Activated CD4-positive, alpha-beta T cell treated with anti-CD3 and anti-CD28 coated beads, Interleukin-2, amount 10 ng/mL, durations not matched to agents 24 days and 14 days (primary cell): Measurements from ENCODE around the gene METTL23. TPM values are rescaled to one million over a fixed set of nuclear protein-coding genes. Genes with fewer than 3 reads are reported as not detected.
"Not testable (repeated sequence)": the region's sequence is repeated elsewhere in the genome, so short reads cannot be mapped to it uniquely, and the experiment has no call there.

Source experiments
- DNase-seq: peaks from one replicate; pipeline ENCODE4 v3.0.0; 2022
- H3K27ac Mint-ChIP-seq: one replicate; pipeline ENCODE4 v1.8.0; 2022; ENCODE audit warnings: mild to moderate bottlenecking, mixed read lengths
- H3K27me3 Mint-ChIP-seq: one replicate; pipeline ENCODE4 v1.8.0; 2022; ENCODE audit warnings: mixed read lengths
- H3K36me3 Mint-ChIP-seq: one replicate; pipeline ENCODE4 v1.8.0; 2022; ENCODE audit warnings: low read depth, mild to moderate bottlenecking, mixed read lengths
- H3K4me1 Mint-ChIP-seq: one replicate; pipeline ENCODE4 v1.8.0; 2021; ENCODE audit warnings: mixed read lengths
- H3K4me3 Mint-ChIP-seq: one replicate; pipeline ENCODE4 v1.8.0; 2022; ENCODE audit warnings: mild to moderate bottlenecking, moderate library complexity, mixed read lengths
- H3K9me3 Mint-ChIP-seq: one replicate; pipeline ENCODE4 v1.8.0; 2021; ENCODE audit warnings: mixed read lengths
- intact Hi-C: fragments of 100-400 bp; cut with micrococcal nuclease; formaldehyde crosslinking; loops from one replicate; pipeline ENCODE4 v1.15.1; 2023
- total RNA-seq: library from RNA; stranded (reverse); gene quantifications from 2 replicates; pipeline ENCODE4 v1.2.3, GENCODE V29; 2022

METTL23 gene
- total RNA-seq, 1 donor from 2014 or later: 35.5 TPM

DNA sequence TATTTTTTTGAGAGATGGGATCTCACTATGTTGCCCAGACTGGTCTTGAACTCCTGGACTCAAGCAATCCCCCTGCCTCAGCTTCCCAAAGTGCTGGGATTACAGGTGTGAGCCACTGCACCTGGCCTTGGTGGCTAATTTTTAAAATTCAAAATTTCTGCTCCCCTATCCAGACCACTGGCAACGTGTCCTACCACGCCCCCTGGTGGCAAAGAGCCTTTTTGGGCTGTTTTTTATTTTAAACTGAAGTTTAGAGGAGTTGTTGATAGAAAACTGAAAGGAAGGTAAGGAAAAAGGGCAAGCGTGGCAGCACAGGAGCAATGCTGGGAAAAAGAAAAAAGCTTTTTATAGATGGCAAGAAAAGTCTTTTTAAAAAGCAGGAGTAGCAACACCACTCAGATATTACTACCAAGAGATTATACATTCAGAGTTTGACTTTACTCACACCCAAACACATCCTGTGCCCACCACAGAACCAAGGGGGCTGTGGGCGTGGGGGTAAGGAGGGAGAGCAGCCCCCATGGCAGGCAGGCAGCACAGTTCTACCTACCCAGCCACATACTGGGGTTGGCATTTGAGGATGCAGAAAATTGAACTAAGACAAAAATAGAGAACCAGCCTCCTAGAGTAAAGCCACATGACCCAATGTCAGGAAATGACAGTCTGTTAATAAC, 11.7 kb upstream of the METTL23 start:
- Mint-ChIP-seq H3K27me3 (no peaks in the 10 kb centered on the region), H3K4me1 (peaks cover 30% of the 10 kb centered on the region), H3K9me3 (no peaks in the 10 kb centered on the region), H3K36me3 (peaks cover 55% of the 10 kb centered on the region), H3K4me3 (peak overlapping the region; percentile 7), H3K27ac (peak overlapping the region; percentile 66)
- DNase-seq: peak; percentile 94
- intact Hi-C loops: no loop called here

DNA sequence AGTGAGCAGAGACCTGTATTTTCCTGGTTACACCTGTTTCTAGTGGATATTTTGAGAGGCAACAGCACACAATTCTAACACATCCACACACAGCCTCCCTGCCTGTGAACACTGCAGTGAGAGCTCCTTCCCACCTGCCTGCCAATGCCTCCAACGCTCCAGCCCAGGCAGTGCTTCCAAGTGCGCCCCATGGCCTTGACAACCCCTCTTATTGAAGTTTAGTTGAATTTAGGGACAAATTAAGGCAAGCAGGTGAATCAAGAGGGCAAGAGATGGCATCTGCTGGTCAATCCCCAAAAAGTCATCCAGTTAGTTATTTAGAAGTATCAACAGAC, 11.2 kb upstream of the METTL23 start:
- Mint-ChIP-seq H3K4me3 (no peak overlapping the region), H3K36me3 (peaks cover 59% of the 10 kb centered on the region), H3K27me3 (no peaks in the 10 kb centered on the region), H3K9me3 (no peaks in the 10 kb centered on the region), H3K27ac (peak overlapping the region; percentile 79), H3K4me1 (peaks cover 30% of the 10 kb centered on the region)
- intact Hi-C loops: no loop called here
- DNase-seq: no peak

DNA sequence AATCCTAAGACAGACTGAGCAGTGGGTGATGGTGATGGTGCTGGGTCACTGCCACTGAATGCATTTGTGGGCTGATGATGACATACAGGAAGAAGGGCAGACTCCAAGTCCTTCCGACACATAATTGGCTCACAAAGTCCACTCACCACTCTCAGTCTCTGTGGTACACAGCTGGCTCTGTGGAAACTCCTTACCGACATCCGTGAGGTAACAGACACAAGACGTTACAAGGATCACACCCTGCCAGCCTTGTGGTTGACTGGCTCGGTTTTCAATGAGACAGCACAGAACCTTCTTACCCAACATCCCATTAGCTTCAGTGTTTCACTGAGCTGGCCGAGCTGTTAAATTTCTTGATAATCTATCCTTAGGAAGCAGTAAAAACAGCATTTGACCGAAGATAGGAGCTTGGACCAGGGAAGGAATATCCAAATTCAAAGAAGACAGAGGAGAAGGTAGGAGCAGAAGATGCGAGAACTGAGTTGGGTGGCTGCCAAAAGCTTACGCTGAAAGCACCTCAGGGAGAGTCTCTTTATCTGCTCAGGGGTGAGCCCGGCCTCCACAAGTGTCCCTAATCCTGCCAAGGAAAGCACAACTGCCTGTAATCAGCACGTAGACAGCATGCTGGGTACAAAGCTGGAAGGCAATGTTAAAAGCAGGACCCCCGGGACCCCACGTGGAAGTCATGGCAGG, 10.3 kb upstream of the METTL23 start:
- Mint-ChIP-seq H3K4me3 (peak overlapping the region; percentile 33), H3K27ac (peak overlapping the region; percentile 79), H3K36me3 (peaks cover 66% of the 10 kb centered on the region), H3K9me3 (no peaks in the 10 kb centered on the region), H3K4me1 (peaks cover 30% of the 10 kb centered on the region), H3K27me3 (no peaks in the 10 kb centered on the region)
- DNase-seq: peak; percentile 76
- intact Hi-C loops: no loop called here

DNA sequence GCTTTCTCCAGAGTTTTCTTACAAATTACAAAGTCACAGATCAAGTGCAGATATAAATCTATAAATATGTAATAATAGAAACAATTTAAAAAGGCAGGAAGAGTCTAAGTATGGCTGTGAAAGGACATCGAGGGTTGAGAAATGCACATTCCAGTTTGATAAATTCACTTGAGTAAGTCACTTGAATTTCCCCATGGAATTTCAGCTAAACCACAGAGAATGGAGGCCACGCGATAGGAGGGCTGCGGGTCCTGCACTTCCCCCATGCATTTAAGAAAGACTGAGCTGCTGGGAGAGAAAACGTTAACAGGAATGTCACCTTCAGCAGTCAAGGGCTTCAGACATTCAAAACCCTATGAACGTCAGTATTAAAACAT, 9.8 kb upstream of the METTL23 start:
- Mint-ChIP-seq H3K27ac (no peak overlapping the region), H3K9me3 (no peaks in the 10 kb centered on the region), H3K27me3 (no peaks in the 10 kb centered on the region), H3K4me3 (no peak overlapping the region), H3K4me1 (peaks cover 32% of the 10 kb centered on the region), H3K36me3 (peaks cover 72% of the 10 kb centered on the region)
- intact Hi-C loops: no loop called here
- DNase-seq: no peak

DNA sequence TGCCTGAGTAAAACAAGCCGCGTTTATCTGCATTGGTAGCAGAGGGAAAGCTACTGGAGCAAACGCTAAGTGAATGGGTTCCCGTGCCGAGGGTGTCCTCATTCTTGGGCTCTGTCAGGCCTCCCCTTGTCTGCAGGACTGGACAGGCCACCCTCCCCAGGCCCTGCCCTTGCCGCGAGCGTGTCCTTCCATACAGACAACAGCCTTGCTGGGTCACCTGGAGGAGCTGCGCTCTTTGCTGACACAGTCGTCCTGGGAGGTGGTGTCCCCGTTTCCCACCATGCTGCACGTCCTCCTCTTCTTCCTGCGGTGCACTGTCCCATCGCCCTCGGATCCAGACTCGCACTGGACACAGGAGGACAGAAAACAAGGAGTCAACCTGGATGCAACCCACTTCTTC, 8.1 kb upstream of the METTL23 start:
- no peak overlapping the region for H3K4me3 Mint-ChIP-seq
- no peaks in the 10 kb centered on the region for H3K27me3 Mint-ChIP-seq
- intact Hi-C loops: no loop called here
- peaks cover 76% of the 10 kb centered on the region for H3K36me3 Mint-ChIP-seq
- no peak overlapping the region for H3K27ac Mint-ChIP-seq
- H3K9me3 Mint-ChIP-seq: no peaks in the 10 kb centered on the region
- no peak for DNase-seq
- peaks cover 34% of the 10 kb centered on the region for H3K4me1 Mint-ChIP-seq

DNA sequence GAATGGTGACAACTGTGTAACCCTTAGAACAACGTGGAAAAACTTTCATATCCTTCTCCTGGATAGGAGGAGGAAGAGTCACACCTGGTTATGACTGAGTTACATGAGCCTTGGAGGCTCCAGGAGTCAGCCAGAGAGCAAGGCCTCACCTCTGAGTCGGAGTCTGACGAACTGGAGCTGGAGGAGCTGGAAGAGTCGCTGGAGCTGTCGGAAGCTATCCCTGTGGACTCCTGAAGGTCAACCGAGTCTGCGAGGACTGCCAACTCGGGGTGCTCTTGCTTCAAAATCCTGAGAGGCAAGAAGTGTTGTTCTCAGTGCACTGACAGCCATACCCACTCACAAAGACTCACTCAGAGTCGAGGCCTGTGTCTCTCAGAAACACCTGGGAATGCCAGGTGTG, 6.4 kb upstream of the METTL23 start:
- intact Hi-C loops: no loop called here
- H3K4me1 Mint-ChIP-seq: peaks cover 29% of the 10 kb centered on the region

DNA sequence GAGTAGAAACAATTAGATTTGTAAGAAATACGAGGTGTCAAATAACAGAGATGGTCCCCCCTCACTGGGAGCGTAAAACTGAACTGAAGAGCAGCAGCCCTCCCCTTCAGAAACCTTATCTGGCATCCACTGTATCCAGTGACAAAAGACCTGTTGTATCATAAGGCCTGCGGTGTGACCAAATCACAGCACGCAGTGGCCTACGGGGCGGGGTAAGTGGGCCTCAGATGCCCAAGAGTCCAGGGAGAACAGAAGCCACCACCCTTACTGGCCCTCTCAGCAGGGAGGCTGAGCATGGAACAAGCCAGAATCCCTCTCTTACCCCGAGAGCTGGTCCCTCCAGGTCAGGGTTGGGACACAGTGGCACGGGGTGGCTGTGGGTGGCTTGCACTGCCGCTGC, 5.7 kb upstream of the METTL23 start:
- no peaks in the 10 kb centered on the region for H3K27me3 Mint-ChIP-seq
- H3K9me3 Mint-ChIP-seq: no peaks in the 10 kb centered on the region
- peaks cover 76% of the 10 kb centered on the region for H3K36me3 Mint-ChIP-seq
- no peak overlapping the region for H3K27ac Mint-ChIP-seq
- intact Hi-C loops: no loop called here
- H3K4me1 Mint-ChIP-seq: peaks cover 27% of the 10 kb centered on the region
- no peak for DNase-seq
- no peak overlapping the region for H3K4me3 Mint-ChIP-seq

More for the DNA sequence above, 6.4 kb upstream of the METTL23 start:
- H3K27ac Mint-ChIP-seq: no peak overlapping the region
- H3K9me3 Mint-ChIP-seq: no peaks in the 10 kb centered on the region
- peaks cover 77% of the 10 kb centered on the region for H3K36me3 Mint-ChIP-seq
- no peak for DNase-seq
- H3K27me3 Mint-ChIP-seq: no peaks in the 10 kb centered on the region
- no peak overlapping the region for H3K4me3 Mint-ChIP-seq

DNA sequence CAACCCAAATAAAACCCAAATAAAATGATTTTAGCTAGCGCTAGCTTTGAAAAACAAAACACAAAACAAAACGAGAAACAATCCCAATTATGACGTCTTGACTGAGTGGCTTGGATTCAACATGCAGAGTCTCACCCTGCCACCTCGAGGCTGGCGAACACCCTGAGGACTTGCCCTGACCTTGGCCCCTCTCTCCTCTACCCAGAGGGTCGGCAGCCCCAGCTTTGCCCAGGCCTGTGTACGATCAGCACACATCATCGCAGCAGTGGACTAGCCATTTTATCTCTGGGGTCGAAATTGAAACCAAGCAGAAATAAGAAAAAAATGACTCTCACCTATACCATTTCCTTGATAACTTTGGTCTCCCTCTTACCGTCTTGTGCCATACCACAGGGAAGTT, 5.2 kb upstream of the METTL23 start:
- H3K9me3 Mint-ChIP-seq: no peaks in the 10 kb centered on the region
- H3K36me3 Mint-ChIP-seq: peaks cover 74% of the 10 kb centered on the region
- no peaks in the 10 kb centered on the region for H3K27me3 Mint-ChIP-seq
- intact Hi-C loops: no loop called here
- H3K4me3 Mint-ChIP-seq: no peak overlapping the region
- peaks cover 22% of the 10 kb centered on the region for H3K4me1 Mint-ChIP-seq
- no peak overlapping the region for H3K27ac Mint-ChIP-seq
- DNase-seq: no peak

DNA sequence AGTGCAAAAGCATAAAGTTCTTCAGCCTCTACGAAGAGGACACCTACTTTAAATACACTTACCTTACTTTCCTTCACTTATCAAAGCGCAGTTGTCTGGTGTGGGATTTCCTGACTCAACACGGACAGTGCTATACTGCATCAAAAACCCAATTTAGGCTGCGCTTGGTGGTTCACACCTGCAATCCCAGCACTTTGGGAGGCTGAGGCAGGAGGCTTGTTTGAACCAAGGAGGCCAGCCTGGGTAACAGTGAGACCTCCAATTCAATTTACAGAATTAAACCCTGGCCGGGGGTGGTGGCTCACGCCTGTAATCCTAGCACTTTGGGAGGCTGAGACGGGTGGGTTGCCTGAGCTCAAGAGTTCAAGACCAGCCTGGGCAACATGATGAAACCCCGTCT, 4.4 kb upstream of the METTL23 start:
- Mint-ChIP-seq H3K36me3 (peaks cover 69% of the 10 kb centered on the region), H3K27ac (no peak overlapping the region), H3K4me1 (peaks cover 22% of the 10 kb centered on the region), H3K9me3 (no peaks in the 10 kb centered on the region), H3K27me3 (no peaks in the 10 kb centered on the region), H3K4me3 (no peak overlapping the region)
- DNase-seq: no peak
- intact Hi-C loops: no loop called here

DNA sequence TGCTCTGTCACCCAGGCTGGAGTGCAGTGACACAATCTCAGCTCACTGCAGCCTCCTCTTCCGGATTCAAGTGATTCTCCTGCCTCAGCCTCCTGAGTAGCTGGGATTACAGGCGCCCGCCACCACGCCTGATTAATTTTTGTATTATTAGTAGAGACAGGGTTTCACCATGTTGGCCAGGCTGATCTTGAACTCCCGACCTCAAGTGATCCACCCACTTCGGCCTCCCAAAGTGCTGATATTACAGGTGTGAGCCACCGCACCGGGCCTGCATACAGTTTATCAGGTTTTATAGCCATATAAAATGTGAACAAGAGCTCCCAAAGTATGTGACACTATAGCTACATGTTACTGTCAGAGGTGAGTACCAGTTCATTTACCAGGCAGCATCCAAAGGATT, 3.7 kb upstream of the METTL23 start:
- H3K27ac Mint-ChIP-seq, H3K27me3 Mint-ChIP-seq, intact Hi-C loops, DNase-seq, H3K9me3 Mint-ChIP-seq: not testable (repeated sequence)
- Mint-ChIP-seq H3K36me3 (peaks cover 66% of the 10 kb centered on the region), H3K4me1 (peaks cover 28% of the 10 kb centered on the region), H3K4me3 (peak overlapping the region; percentile 10)

DNA sequence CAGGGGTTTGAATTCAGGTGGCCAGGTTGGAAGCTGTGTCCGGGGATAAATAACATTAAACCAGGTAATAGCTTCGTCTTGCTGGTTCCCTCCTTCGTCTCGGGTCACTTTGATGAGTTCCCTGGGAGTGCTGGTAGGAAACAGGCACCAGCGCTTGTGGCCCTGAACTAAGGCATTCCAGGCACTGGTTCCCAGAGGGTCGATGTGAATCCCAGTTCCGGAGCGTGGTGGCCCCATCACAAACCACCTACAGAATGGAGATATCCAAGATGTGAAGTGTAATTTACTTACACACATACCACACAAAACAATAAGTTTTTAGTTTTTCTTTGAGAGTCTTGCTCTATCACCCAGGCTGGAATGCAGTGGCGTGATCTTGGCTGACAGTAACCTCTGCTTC, 2.8 kb upstream of the METTL23 start:
- no peak overlapping the region for H3K27ac Mint-ChIP-seq
- no peak for DNase-seq
- intact Hi-C loops: no loop called here
- H3K9me3 Mint-ChIP-seq: no peaks in the 10 kb centered on the region
- H3K4me1 Mint-ChIP-seq: peaks cover 32% of the 10 kb centered on the region
- peak overlapping the region; percentile 96 for H3K4me3 Mint-ChIP-seq
- H3K27me3 Mint-ChIP-seq: no peaks in the 10 kb centered on the region
- H3K36me3 Mint-ChIP-seq: peaks cover 62% of the 10 kb centered on the region

DNA sequence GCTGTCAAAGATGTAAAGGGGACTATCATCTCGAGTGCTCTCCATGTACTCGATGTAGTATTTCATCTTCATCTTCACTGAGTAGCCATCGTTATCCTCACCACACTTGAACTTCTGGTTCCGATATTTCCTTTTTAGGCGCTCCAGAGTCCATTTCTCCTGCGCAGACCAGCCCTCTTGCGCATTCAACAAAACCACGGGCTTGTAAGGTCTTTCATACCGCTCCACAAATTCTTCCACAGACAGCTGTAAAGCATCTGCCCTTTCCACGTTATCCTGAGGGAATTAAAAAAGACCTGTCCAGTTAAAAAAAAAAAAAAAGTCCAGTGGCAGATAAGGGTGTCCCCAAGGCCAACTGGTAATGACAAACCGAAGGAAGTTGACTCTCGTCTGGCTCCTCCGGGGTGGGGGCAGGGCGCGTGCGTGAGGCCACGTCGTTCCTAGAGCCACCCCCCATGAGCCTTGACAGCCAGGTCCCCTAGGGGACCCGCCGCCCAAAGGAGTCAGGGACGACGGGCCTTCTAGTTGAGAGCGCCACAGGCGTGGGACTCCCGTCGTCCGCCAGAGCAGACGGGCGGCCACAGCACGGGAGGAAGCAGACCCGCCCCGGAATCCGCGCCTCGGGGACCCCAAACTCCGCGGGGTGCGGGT, 934 bp upstream of the METTL23 start:
- H3K27ac Mint-ChIP-seq: peak overlapping the region; percentile 93
- H3K4me3 Mint-ChIP-seq: peak overlapping the region; percentile 96
- peak; percentile 91 for DNase-seq
- H3K4me1 Mint-ChIP-seq: peaks cover 40% of the 10 kb centered on the region
- peaks cover 60% of the 10 kb centered on the region for H3K36me3 Mint-ChIP-seq
- no peaks in the 10 kb centered on the region for H3K27me3 Mint-ChIP-seq
- H3K9me3 Mint-ChIP-seq: no peaks in the 10 kb centered on the region
- intact Hi-C loops: loop anchor here (1.0 to 5.0 kb wide), 3 partner anchors 12 to 415 kb away; partner anchors contain the start of genes SEC14L1 and SRSF2

DNA sequence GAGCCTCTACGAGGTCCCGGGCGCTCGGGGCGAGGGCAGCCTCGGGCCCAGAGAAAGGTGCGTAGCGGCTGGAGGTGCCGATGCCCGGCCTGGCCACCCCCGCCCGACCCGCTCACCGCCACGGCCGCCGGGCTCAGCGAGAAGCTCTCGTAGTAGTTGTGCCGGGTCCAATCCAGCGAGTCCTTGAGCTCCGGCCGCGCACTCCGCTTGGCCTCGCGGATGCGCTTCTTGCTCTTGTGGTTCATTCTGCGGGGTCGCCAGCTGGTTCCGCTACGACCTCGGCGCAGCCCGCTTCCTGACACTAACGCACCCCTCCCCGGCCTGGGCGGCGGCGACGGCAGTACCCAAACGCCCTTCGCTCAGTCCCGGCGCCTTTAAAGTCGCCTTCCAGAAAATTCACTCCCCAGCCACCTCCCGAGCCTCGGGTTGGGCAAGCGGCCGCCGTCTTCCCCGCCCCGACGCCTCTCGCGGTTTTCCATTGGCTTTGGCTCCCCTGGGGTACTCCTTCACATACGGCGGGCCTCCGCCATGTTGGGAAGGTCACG, 336 bp upstream of the METTL23 start, which contains the start of gene JMJD6:
TSS of gene JMJD6 (minus strand) at position 376 of the 545 bp plus-strand sequence. CDS start at position 245, 131 bp downstream.
- peak within 1 kb of the TSS; percentile 97 for H3K27ac Mint-ChIP-seq
- no peaks in the 10 kb centered on the region for H3K9me3 Mint-ChIP-seq
- intact Hi-C loops: loop anchor here (1.0 to 5.0 kb wide), 3 partner anchors 11 to 414 kb away; partner anchors contain the start of genes SEC14L1 and SRSF2
- peaks cover 39% of the 10 kb centered on the region for H3K4me1 Mint-ChIP-seq
- H3K4me3 Mint-ChIP-seq: peak within 1 kb of the TSS; percentile 96
- peak; percentile 98 for DNase-seq
- H3K36me3 Mint-ChIP-seq: peaks cover 55% of the 10 kb centered on the region
- no peaks in the 10 kb centered on the region for H3K27me3 Mint-ChIP-seq
